ENCODE data around the gene TEX19. TPM values are rescaled to one million over a fixed set of nuclear protein-coding genes. Genes with fewer than 3 reads are reported as not detected.
A peak's percentile ranks its signal among the peaks of the same experiment; 100 is the strongest.

TEX19 gene
- total RNA-seq, 1 donor = not detected

DNA sequence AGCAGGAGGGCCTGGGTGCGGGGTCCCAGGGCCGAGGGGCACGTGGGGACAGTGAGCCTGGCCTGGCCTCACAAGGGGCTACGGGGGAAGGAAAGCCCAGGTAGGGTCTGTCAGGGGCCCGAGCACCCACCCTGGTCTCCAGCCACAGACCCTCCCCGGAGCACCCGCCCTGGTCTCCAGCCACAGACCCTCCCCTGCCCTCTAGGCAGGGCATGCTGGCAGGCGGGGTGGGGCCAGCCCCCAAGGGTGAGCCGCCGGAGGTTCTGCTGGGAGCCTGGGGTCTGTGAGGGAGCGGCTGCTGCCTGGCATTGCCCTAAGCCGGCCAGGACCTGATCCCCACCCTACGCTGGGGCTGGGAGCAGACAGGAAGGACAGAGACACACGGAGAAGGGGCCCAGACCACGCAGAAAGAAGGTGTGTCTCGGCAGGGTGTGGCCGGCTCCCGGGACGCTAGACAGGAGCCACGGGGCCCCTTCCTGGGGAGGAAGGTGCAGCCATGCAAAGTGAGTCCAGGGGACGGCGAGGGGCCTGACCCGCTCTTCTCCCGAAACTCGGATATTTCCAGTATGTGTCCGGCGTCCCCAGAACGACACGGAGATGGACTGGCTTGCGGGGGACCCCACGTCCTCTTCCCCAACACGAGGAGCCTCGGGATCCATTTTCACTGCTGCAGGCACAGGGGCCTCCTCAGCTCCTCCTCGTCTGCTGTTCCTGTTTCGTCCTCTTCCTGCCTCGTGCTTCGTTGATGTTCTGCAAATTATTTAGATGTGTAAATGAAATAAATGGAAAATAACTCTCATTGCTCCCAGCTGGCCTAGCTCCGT lies 28.0 kb downstream of the TEX19 start:
- peak in 1 of 3 donors; percentile 32 for DNase-seq (ENCODE audit: low read depth in 2 of 3, low spot score in 2 of 3)

DNA sequence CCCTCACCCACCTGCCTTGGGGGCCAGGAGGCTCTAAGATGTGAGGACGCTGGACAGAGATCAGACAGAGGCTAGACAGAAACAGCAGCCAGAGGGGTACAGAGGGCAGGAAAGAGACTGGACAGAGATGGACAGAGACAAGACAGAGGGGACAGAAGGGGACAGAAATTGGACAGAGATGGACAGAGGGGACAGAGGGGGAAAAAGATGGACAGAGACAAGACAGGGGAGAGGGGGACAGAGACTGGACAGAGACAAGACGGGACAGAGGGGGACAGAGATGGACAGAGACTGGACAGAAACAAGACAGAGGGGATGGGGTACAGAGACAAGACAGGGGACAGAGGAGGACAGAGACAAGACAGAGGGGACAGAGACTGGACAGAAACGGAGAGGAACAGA lies 28.7 kb downstream of the TEX19 start:
- DNase-seq (ENCODE audit: low read depth in 2 of 3, low spot score in 2 of 3) = no peak

DNA sequence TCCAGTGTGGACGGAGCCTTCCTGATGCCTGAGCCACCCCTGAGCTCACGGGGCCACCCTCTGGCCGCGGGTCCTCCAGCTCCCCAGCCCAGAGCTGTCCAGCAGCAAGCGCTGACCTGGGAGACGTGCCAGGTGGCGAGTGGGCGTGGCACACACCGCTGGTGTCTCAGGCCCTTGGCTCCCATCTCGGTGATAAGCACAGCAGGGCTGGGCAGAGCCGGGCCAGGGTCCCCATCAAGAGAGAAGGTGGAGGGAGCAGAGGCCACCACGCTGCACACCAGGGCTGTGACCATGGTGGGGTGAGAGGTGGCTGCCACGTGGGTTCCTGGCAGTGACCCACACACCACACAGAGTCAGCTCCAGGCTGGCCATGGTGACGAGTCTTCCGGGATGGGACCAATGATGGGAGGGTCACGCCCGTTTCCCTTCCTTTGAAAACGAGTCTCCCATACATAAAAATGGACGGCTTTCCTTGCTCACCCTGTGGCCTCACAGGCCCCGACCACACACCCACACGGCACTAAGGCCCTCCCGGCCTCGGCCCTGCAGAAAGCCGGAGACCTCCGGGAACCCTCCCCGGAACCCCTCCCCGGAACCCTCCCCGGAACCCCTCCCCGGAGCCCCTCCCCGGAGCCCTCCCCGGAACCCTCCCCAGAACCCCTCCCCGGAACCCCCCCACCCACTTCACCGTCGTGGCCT lies 29.3 kb downstream of the TEX19 start:
- DNase-seq (ENCODE audit: low read depth in 2 of 3, low spot score in 2 of 3) = no peak

DNA sequence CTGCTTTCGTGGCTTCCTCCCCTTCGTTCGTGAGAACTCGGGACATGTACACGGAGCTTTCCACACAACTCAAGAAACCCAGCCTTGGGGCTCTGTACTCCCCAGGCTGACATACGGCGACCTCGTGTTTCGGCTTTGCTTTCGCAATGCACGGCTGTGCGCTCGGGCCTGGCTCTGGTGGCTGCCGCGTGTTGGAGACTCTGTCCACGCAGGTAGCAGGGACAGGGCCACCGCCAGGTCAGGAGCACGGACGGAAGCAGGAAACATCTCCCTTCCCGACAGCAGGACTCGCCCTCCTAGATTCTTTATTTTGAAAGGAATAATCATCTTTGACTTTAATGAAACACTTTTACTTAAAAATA lies 29.9 kb downstream of the TEX19 start:
- DNase-seq (ENCODE audit: low read depth in 2 of 3, low spot score in 2 of 3) = no peak

DNA sequence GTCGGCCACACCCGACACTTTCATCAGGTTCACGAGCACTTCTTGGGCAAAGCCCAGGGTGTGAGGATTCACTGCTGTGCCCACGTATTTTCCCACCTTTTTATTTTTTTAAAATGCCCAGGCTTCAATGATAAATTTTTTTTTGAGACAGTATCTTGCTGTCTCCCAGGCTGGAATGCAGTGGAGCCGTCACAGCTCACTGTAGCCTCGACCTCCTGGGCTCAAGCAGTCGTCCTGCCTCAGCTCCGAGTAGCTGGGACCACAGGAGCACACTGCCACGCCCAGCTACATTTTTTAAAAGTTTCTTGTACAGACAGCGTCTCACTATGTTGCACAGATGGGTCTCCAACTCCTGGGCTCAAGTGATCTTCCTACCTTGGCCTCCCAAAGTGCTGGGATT lies 30.3 kb downstream of the TEX19 start:
- DNase-seq (ENCODE audit: low read depth in 2 of 3, low spot score in 2 of 3) = no peak

DNA sequence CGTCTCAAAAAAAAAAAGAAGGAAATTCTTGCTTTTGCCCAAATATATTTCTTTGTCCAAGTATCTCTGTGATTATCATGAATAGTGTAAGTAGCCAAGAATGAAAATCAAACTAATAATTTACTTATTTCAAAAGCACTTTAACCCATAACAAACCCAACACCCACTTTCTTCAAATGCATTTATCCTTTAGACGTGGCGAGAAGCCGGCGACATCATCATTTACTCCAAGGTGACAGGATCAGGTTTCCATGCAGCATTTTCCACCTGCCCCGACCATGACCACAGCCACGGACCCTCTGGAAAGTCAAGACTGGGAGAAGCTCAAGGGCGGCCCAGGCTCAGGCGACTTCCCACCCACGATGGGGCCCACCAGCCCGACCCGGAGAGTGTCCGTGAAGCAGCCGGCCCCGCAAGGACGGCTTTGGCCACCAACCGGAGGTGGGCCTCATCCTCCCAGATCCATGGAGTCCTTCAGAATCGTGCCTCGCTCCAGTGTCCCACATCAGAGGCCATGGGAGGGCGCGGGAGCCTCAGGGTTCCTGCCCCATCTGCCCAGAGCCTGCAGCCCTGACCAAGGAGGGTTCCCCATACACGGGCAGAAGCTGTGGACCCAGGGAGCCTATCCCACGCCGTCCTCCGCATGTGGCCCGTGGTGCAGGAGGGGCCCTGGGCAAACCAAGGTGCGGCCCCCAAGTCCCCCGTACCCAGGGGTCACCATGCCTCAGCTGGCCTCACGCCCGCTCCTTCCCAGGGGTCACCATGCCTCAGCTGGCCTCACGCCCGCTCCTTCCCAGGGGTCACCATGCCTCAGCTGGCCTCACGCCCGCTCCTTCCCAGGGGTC lies 31.2 kb downstream of the TEX19 start:
- DNase-seq (ENCODE audit: low read depth in 2 of 3, low spot score in 2 of 3) = no peak

DNA sequence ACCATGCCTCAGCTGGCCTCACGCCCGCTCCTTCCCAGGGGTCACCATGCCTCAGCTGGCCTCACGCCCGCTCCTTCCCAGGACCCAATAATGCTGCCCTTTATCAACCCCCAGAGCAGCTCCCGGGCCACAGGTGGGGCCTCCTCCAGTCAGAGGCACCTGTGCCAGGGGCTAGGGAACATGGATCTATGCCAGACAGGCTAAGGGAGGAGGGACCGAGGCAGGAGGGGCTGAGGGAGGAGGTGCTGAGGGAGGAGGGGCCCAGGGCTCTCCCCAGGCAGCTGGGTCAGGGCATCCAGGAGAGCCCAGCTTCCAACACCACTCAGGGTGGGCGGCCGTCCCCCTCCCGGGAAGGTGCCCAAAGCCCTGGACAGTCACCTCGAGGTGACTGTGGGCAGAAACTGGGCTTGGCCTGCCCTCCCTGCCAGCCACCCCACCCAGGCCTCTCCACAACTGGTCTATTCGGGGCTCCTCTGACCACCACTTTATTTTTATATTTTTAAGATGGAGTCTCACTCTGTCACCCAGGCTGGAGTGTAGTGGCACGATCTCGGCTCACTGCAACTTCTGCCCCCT lies 31.9 kb downstream of the TEX19 start:
- DNase-seq (ENCODE audit: low read depth in 2 of 3, low spot score in 2 of 3) = no peak

DNA sequence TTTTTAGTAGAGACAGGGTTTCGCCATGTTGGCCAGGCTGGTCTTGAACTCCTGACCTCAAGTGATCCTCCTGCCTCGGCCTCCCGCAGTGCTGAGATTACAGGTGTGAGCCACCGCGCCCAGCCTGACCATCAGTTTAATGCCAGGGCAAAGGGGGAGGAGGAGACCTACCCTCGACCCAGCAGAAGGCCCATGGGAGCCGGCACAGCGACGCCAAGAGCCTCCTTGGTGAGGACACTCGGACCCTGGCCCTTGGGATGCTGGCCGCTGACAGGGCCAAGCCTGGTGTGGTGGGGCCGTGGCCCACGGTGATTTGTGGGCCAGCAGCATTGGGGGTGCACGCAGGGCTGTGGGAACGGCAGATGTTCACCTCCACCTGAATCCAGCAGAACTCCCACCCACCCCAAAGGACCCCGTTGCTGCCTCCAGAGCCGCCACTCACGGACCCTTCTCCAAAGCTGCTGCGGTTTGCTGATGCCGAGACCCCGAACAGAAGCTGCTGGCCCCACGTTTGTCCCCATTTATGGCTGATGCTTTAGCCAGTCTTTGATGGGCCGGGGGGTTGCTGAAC lies 32.5 kb downstream of the TEX19 start:
- DNase-seq (ENCODE audit: low read depth in 2 of 3, low spot score in 2 of 3) = no peak

DNA sequence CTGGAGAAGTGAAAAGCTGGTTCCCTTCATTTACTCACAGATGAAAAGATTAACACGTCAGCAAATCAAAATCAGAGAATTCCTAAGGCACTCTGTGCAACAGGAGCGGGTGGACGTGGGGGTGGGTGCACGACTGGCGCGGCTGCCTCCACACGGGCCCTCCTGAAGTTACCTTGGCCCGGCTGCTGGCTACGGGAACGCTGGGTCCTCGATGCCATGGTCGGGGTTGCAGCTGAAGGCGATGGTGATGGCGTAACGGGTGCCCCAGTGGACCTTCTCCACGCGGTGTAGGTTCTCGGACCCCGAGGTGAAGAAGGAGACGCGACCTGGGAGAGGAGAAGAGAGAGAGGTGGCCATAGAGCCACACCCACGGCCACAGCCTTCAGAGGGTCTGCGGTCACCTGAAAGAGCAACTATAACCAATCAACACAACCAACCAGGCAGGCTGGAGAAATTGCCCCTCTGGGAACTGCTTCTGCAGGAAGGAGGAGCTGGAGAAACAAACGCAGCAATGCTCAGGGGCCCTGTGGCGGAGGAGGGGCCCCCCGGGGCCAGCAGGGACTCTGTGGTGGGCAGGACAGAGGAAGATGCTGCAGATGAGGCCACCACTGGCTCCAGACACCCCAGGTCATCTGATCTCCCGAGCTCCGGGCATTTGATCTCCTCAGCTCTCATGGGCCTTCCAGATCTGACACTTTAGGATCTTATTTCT lies 33.3 kb downstream of the TEX19 start:
- DNase-seq (ENCODE audit: low read depth in 2 of 3, low spot score in 2 of 3) = no peak

DNA sequence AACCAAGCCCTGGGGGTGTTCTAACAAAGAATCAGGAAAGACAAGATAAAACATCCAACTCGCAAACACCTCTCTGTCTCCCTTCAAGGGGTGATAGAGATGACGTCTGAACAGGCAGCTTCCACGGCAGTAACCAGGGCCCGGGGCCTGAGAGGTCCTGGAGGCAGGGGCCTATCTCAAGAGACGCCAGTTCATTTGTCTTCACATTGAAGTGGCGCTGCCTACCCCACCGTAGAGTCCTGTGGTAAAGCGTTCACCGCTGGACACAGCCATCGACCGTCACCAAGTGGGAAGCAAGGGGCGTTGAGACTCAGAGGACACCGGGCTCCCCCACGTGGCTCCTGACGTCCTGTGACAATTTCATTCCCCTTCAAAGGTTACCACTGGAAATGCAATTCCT lies 33.9 kb downstream of the TEX19 start:
- DNase-seq (ENCODE audit: low read depth in 2 of 3, low spot score in 2 of 3) = no peak

DNA sequence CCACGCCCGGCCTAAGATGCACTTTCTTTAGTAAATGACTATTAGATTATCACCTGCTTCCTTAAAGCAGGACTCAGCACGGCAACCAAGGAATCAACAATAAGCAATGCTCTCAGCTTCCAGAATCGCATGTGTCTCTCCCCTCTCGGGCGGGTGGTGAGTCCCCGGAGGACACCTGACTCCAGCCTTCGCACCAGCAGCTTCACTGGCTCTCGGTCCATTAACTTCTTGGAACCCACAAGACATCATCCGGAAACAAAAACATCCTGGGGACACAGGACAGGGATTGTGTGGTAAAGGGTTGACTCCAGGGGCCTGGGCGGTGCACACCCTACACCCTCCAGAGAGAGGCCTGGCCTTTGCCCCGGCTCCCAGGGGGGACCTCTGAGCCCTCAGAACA lies 35.2 kb downstream of the TEX19 start:
- no peak for DNase-seq (ENCODE audit: low read depth in 2 of 3, low spot score in 2 of 3)

DNA sequence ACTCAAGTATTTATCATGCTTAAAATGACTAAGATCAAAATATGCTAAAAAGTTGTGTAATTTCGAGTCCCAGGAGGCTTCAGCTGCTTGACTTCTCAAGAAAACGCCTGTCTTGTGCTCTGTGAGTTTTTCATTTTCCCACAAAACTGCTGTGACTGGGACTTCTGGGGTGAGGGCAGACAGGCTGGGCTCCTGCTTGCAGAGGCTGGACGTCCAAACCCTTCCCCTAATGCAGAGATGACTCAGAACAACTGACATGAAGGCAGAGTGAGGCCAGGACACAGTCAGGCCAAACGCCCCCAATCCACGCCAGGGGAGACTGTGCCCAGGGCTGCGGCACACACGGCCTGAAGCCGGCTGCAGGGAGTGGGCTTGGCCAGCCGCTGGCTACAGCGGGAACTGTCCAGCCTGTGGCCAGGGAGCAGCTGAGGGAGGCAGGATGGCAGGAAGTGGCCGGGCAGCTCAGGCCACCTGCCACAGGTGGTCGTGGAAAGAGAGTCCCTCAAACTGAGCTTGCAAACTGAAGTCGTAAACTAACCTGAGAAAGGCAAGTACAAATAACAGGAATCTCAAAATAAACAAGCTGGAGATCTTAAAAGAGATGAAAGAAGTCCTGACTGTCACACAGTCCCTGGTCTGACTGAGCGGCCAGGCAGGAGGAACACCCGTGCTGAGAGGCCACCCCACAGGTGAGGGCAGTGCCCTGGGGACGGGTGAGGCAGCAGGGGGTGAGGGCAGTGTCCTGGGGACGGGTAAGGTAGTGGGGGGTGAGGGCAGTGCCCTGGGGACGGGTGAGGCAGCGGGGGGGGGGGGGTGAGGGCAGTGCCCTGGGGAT lies 37.8 kb downstream of the TEX19 start:
- DNase-seq (ENCODE audit: low read depth in 2 of 3, low spot score in 2 of 3) = no peak

DNA sequence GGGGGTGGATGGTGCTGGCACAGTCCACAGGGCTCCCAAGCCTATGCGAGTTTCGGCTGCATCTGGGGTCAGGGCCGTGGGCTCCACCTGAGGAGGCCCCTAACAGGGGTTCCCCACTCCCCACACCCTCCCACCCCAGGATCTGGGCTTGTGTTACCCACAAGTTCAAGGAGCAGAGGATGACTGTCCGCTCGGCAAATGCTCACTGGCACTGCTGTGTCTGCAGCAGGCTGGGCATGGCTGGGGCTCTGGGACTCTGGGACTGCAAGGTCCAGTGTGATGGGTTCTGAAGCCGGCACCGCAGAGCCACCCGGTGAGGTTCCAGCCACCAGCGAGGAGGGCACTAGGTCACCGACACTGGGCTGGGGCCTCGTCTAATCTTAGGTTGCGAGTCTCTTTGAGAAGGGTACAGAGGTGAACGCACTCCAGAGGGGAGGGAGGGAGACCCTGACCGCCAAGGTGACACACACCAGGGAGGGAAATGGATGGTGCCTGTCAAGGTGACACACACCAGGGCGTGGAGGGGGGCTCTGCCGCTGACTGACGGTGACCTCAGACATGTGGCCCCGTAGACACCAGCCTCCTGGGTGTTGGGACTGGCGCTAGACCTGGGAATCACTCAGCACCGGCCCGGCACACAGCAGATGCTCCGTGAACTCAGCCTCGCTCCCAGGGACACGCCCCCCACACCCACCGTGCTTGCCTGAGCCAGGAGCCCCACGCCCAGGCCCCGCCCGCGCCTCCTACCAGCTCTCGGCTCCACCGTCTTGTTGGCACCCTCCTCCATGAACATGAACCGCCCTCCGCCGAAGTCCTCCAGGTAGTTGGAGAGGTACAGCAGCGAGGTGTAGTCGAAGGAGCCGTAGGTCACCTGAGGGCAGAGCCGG lies 38.6 kb downstream of the TEX19 start:
- no peak for DNase-seq (ENCODE audit: low read depth in 2 of 3, low spot score in 2 of 3)

DNA sequence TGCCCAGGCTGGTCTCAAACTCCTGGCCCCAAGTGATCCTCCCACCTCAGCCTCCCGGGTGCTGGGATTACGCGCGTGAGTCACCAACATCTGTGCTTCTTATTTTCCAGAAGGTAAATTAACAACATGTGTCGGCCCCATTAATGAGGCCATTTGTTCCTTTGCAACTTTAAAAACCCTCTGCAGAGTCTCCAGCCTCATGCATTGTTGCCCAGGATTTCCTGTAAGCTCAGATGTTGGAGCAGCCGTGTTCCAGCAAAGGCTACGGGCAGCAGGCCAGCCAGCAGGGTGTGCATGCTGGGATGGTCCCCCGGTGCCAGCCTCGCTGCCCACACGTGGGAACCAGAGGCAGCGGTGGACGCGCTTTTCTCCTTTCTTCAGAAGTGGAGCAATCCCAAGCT lies 40.0 kb downstream of the TEX19 start:
- DNase-seq (ENCODE audit: low read depth in 2 of 3, low spot score in 2 of 3) = no peak

DNA sequence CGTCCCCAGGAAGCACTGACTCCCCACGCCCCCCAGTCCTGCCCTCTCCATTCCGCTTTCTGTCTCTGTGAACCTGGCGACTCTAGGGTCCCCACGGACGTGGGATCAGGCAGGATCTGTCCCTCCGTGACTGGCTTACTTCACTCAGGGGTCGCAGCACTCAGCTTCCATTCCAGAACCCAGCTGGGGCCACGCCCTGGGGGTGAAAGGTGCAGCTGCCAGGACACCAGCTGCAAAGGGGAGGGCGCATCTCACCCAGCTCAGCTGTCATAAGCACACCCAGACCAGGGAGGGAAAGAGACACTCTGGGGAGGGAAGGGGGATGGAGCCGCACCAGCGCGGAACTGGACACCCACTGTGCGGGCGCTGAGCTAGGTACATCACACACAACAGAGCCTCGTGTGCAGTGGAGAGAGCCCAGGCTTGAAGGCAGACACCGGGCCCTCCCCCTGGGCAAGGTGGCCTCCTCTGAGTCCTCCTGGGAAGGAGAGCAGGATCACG lies 40.6 kb downstream of the TEX19 start:
- no peak for DNase-seq (ENCODE audit: low read depth in 2 of 3, low spot score in 2 of 3)

DNA sequence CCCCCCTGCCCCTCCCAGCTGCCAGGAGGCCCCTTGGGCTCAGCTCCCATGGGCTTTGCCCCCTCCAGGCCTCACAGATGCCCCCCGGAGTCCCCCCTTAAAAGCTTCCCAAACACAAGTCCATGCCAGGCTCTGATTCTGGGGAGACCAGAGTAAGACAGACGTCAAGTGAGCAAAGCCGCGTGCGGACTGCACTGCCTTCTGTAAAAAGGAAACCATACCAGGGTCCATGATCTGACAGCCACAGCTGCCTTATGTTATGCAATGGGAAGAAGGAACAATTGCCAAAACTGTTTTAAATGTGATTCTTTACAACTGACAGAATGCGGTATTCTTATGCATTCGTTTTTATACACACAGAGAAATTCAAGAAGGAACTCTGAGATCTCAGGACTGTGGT lies 41.2 kb downstream of the TEX19 start:
- peak in 2 of 3 donors; percentile 47 to 70 for DNase-seq (ENCODE audit: low read depth in 2 of 3, low spot score in 2 of 3)

DNA sequence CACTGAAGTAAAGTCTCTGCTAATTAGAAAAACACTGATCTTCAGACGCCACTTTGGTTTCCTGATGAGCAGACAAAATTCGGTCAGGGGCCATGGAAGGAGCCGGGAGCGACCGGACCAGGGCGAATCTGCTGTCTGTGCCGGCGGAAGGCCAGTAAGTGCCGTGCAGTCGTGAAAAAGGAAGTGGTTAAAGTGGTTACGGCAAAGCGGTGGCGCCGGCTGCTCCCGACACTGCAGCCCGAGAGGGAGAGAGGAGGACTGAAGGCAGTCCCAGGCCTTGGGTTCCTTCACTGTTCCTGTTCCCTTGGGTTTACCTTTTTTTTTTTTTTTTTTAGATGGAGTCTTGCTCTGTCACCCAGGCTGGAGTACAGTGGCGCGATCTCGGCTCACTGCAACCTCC lies 41.8 kb downstream of the TEX19 start:
- peak; percentile 24 to 81 (median 66) for DNase-seq (ENCODE audit: low read depth in 2 of 3, low spot score in 2 of 3)

DNA sequence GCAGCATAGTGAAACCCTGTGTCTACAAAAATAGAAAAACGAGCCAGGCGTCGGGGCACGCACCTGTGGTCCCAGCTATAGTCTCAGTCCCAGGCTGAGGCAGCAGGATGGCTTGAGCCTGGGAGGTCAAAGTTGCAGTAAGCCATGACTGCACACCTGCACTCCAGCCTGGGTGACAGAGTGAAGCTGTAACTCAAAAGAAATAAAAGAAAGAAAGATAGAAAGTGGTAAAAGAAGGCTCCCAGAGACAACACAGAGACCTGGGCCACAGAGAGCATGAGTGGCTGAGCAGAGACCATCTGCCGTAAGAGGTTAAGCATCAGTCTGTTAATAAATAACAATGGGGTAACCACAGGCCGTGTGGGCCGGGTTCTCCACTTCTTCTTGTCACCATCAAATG lies 43.8 kb downstream of the TEX19 start:
- DNase-seq (ENCODE audit: low read depth in 2 of 3, low spot score in 2 of 3) = no peak
